Measurements from ENCODE around the gene PPP1R3E. TPM values are rescaled to one million over a fixed set of nuclear protein-coding genes. Genes with fewer than 3 reads are reported as not detected.
A peak's percentile ranks its signal among the peaks of the same experiment; 100 is the strongest.

The PPP1R3E gene
- total and polyA plus RNA-seq, 2 of the 13 experiments (the other 11 are each of a cell fraction or from before 2014, with no cell fraction given): 16.5 to 26.5 TPM

DNA sequence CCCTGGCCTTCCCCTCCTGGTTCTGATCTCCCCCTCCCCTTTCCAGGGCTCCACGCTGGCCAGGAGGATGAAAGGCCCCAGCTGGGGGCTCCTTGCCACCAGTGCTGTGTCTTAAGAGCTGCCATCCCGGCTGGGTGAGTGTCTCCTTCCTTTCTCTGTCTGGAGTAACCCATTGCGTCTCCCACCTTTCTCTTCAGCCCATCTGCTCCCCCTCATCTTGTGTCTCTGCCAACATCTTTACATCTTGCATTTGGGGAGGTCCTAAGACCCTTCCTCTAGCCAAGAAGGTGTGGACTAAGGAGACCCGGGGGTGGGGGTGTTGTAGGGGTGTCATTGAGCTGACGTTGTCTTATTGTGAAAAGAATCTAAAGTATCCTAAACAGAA, 4.5 kb upstream of the PPP1R3E start (continued):
- TF ChIP-seq, protein P1, sequence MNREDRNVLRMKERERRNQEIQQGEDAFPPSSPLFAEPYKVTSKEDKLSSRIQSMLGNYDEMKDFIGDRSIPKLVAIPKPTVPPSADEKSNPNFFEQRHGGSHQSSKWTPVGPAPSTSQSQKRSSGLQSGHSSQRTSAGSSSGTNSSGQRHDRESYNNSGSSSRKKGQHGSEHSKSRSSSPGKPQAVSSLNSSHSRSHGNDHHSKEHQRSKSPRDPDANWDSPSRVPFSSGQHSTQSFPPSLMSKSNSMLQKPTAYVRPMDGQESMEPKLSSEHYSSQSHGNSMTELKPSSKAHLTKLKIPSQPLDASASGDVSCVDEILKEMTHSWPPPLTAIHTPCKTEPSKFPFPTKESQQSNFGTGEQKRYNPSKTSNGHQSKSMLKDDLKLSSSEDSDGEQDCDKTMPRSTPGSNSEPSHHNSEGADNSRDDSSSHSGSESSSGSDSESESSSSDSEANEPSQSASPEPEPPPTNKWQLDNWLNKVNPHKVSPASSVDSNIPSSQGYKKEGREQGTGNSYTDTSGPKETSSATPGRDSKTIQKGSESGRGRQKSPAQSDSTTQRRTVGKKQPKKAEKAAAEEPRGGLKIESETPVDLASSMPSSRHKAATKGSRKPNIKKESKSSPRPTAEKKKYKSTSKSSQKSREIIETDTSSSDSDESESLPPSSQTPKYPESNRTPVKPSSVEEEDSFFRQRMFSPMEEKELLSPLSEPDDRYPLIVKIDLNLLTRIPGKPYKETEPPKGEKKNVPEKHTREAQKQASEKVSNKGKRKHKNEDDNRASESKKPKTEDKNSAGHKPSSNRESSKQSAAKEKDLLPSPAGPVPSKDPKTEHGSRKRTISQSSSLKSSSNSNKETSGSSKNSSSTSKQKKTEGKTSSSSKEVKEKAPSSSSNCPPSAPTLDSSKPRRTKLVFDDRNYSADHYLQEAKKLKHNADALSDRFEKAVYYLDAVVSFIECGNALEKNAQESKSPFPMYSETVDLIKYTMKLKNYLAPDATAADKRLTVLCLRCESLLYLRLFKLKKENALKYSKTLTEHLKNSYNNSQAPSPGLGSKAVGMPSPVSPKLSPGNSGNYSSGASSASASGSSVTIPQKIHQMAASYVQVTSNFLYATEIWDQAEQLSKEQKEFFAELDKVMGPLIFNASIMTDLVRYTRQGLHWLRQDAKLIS (CRISPR knock-in tag; IDR thresholded peaks at IDR 0.05): no peak
- TF ChIP-seq ZFP37 (CRISPR knock-in tag; IDR thresholded peaks at IDR 0.05; ENCODE audit: borderline replicate concordance) (0 out of 2 replicates have a peak, but pooled peaks have one; percentile 13), ZNF879 (CRISPR knock-in tag; IDR thresholded peaks at IDR 0.05) (peak; percentile 74; the same call in 1 of the 2 replicates), MATR3 (CRISPR knock-in tag; IDR thresholded peaks at IDR 0.05) (0 out of 2 replicates have a peak, but pooled peaks have one; percentile 90), ZNF501 (CRISPR knock-in tag; IDR thresholded peaks at IDR 0.05) (no peak), ASH2L (IDR thresholded peaks at IDR 0.05; ENCODE audit: insufficient read length, low read depth, low read length) (no peak), PBX2 (CRISPR knock-in tag; IDR thresholded peaks at IDR 0.05) (no peak), ZNF383 (CRISPR knock-in tag; IDR thresholded peaks at IDR 0.05; ENCODE audit: borderline replicate concordance) (no peak), RFXAP (CRISPR knock-in tag; IDR thresholded peaks at IDR 0.05; ENCODE audit: borderline replicate concordance) (no peak), AGO2 (optimal IDR thresholded peaks at IDR 0.05; ENCODE audit: low read depth, low read length) (peak; percentile 59), U2AF2 (IDR thresholded peaks at IDR 0.05; ENCODE audit: low read depth, low read length) (0 out of 2 replicates have a peak, but pooled peaks have one; percentile 16), RNF2 (conservative IDR thresholded peaks at IDR 0.05; ENCODE audit: low read depth) (no peak), CBX5 (CRISPR knock-in tag; IDR thresholded peaks at IDR 0.05; ENCODE audit: borderline replicate concordance) (no peak), STAG1 (CRISPR knock-in tag; IDR thresholded peaks at IDR 0.05) (no peak), ZNF430 (CRISPR knock-in tag; IDR thresholded peaks at IDR 0.05) (no peak; the same call in 1 of the 2 replicates), KLF6 (CRISPR knock-in tag; IDR thresholded peaks at IDR 0.05) (no peak), ZFP36L1 (CRISPR knock-in tag; IDR thresholded peaks at IDR 0.05) (no peak), ZNF224 (CRISPR knock-in tag; IDR thresholded peaks at IDR 0.05) (no peak), TBX3 (IDR thresholded peaks at IDR 0.05; ENCODE audit: borderline replicate concordance) (no peak), MEIS2 (CRISPR knock-in tag; IDR thresholded peaks at IDR 0.05) (no peak), ZNF773 (CRISPR knock-in tag; IDR thresholded peaks at IDR 0.05; ENCODE audit: borderline replicate concordance) (no peak)
- TF ChIP-seq, protein P2, sequence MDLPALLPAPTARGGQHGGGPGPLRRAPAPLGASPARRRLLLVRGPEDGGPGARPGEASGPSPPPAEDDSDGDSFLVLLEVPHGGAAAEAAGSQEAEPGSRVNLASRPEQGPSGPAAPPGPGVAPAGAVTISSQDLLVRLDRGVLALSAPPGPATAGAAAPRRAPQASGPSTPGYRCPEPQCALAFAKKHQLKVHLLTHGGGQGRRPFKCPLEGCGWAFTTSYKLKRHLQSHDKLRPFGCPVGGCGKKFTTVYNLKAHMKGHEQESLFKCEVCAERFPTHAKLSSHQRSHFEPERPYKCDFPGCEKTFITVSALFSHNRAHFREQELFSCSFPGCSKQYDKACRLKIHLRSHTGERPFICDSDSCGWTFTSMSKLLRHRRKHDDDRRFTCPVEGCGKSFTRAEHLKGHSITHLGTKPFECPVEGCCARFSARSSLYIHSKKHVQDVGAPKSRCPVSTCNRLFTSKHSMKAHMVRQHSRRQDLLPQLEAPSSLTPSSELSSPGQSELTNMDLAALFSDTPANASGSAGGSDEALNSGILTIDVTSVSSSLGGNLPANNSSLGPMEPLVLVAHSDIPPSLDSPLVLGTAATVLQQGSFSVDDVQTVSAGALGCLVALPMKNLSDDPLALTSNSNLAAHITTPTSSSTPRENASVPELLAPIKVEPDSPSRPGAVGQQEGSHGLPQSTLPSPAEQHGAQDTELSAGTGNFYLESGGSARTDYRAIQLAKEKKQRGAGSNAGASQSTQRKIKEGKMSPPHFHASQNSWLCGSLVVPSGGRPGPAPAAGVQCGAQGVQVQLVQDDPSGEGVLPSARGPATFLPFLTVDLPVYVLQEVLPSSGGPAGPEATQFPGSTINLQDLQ (CRISPR knock-in tag; IDR thresholded peaks at IDR 0.05): no peak
- TF ChIP-seq, protein P3, sequence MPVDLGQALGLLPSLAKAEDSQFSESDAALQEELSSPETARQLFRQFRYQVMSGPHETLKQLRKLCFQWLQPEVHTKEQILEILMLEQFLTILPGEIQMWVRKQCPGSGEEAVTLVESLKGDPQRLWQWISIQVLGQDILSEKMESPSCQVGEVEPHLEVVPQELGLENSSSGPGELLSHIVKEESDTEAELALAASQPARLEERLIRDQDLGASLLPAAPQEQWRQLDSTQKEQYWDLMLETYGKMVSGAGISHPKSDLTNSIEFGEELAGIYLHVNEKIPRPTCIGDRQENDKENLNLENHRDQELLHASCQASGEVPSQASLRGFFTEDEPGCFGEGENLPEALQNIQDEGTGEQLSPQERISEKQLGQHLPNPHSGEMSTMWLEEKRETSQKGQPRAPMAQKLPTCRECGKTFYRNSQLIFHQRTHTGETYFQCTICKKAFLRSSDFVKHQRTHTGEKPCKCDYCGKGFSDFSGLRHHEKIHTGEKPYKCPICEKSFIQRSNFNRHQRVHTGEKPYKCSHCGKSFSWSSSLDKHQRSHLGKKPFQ (CRISPR knock-in tag; IDR thresholded peaks at IDR 0.05; ENCODE audit: insufficient replicate concordance): peak; percentile 9
